Measurements from ENCODE around the gene HIF1AN. TPM values are rescaled to one million over a fixed set of nuclear protein-coding genes. Genes with fewer than 3 reads are reported as not detected.

The HIF1AN gene
- total RNA-seq, 1 experiment from 2014 or later, result 83.1 TPM

DNA sequence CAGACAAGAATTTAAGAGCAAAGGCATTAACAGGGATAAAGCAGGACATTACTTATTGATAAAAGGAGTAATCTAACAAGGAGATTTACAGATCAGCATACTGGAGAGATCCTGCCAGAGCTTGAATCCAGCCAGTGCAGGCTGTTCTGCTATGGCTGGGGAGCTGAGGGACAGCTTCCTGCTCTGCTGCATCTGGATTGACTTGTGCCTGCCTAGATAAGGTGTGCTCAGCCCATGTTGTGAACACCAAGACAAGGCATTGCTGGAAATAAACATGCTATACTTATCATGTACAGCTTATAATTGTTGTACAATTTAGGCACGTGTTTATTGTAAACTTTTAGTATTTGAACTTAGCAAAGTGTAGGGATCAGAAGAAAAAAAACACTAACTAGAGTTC, 71.7 kb downstream of the HIF1AN start:
- intact Hi-C loops (cut with micrococcal nuclease; ENCODE audit: unreplicated experiment), result no loop called here
- Histone ChIP-seq H3K27ac (ENCODE audit: low read length) (no peak overlapping the region), H3K27me3 (ENCODE audit: control insufficient read depth, insufficient read depth, low read length) (peaks cover 23% of the 10 kb centered on the region), H3K9me3 (ENCODE audit: control insufficient read depth, insufficient read depth, low read depth, low read length) (no peaks in the 10 kb centered on the region; the same call in 1 of the 2 replicates), H3K4me3 (ENCODE audit: low read depth in 2 of 2, low read length in 2 of 2) (no peak overlapping the region), H3K4me1 (ENCODE audit: control insufficient read depth, insufficient read depth, low read length) (no peaks in the 10 kb centered on the region), H3K36me3 (ENCODE audit: control insufficient read depth, insufficient read depth, low read length) (no peaks in the 10 kb centered on the region)
- no peak for ATAC-seq
- in situ Hi-C loops (cut with HindIII; ENCODE audit: low pct_unique_long_range_greater_than_20kb, low sequenced_read_pairs), result no loop called here
- ChIA-PET POLR2A (interaction anchor here (0.6 kb wide), 1 partner anchor 50 kb away, joined by 4 read pairs; no protein-coding TSS in a partner anchor), CTCF (no interaction called here)
- BruUV-seq (replicated peaks), result no TSS peak
- no peak for DNase-seq (ENCODE audit: low read depth, low spot score)
- TF ChIP-seq CTCF (IDR thresholded peaks at IDR 0.05) (no peak), POLR2AphosphoS5 (IDR thresholded peaks at IDR 0.05; ENCODE audit: low read depth, low read length) (no peak), SIN3A (IDR thresholded peaks at IDR 0.05; ENCODE audit: borderline replicate concordance, insufficient read depth, low read depth, low read length) (no peak), TCF7L2 (IDR thresholded peaks at IDR 0.05; ENCODE audit: low read depth, low read length) (no peak)
- TF ChIP-seq, protein P1, sequence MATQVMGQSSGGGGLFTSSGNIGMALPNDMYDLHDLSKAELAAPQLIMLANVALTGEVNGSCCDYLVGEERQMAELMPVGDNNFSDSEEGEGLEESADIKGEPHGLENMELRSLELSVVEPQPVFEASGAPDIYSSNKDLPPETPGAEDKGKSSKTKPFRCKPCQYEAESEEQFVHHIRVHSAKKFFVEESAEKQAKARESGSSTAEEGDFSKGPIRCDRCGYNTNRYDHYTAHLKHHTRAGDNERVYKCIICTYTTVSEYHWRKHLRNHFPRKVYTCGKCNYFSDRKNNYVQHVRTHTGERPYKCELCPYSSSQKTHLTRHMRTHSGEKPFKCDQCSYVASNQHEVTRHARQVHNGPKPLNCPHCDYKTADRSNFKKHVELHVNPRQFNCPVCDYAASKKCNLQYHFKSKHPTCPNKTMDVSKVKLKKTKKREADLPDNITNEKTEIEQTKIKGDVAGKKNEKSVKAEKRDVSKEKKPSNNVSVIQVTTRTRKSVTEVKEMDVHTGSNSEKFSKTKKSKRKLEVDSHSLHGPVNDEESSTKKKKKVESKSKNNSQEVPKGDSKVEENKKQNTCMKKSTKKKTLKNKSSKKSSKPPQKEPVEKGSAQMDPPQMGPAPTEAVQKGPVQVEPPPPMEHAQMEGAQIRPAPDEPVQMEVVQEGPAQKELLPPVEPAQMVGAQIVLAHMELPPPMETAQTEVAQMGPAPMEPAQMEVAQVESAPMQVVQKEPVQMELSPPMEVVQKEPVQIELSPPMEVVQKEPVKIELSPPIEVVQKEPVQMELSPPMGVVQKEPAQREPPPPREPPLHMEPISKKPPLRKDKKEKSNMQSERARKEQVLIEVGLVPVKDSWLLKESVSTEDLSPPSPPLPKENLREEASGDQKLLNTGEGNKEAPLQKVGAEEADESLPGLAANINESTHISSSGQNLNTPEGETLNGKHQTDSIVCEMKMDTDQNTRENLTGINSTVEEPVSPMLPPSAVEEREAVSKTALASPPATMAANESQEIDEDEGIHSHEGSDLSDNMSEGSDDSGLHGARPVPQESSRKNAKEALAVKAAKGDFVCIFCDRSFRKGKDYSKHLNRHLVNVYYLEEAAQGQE (IDR thresholded peaks at IDR 0.05; ENCODE audit: insufficient read depth in 1 of 2, low read depth in 2 of 2, low read length in 1 of 2), result no peak

Other genes starting within 250 kb of the HIF1AN start
- 39.3 TPM for gene BLOC1S2, start 249.3 kb upstream of the HIF1AN start, total RNA-seq (2021; ENCODE audit: unreplicated experiment)
- gene PKD2L1, start 205.7 kb upstream of the HIF1AN start, total RNA-seq (2021; ENCODE audit: unreplicated experiment), result not detected
- 1,345 TPM for gene SCD, start 188.7 kb upstream of the HIF1AN start, total RNA-seq (2021; ENCODE audit: unreplicated experiment)
- not detected for gene WNT8B, start 72.9 kb upstream of the HIF1AN start, total RNA-seq (2021; ENCODE audit: unreplicated experiment)
- 17.8 TPM for gene SEC31B, start 16.1 kb upstream of the HIF1AN start, total RNA-seq (2021; ENCODE audit: unreplicated experiment)
- 242 TPM for gene NDUFB8, start 6.1 kb upstream of the HIF1AN start, total RNA-seq (2021; ENCODE audit: unreplicated experiment)
- 72.3 TPM for gene PAX2, start 209.6 kb downstream of the HIF1AN start, total RNA-seq (2021; ENCODE audit: unreplicated experiment)

All from Panc1 (cell line).